NCI-H1694 (cell line): ENCODE data around the gene NBPF9.
"Not testable (repeated sequence)": the region's sequence is repeated elsewhere in the genome, so short reads cannot be mapped to it uniquely, and the experiment has no call there.

Source experiments
- DNase-seq: peaks from one replicate; lab custom pipeline; 2025; lab: John Stamatoyannopoulos, UW

The NBPF9 gene

GRCh38 chr1:149015522-149015921 is 87.8 kb downstream of the NBPF9 start:
- DNase-seq: not testable (repeated sequence)

- DNase-seq: not testable (repeated sequence)
Observed at GRCh38 chr1:149013513-149013912, 89.8 kb downstream of the NBPF9 start.

GRCh38 chr1:149012599-149012998 is 90.8 kb downstream of the NBPF9 start:
- DNase-seq: not testable (repeated sequence)

GRCh38 chr1:149009761-149010160 is 93.6 kb downstream of the NBPF9 start:
- not testable (repeated sequence) for DNase-seq

GRCh38 chr1:149008769-149009168 is 94.6 kb downstream of the NBPF9 start:
- not testable (repeated sequence) for DNase-seq

- DNase-seq: not testable (repeated sequence)
Observed at GRCh38 chr1:149008326-149008725, 95.0 kb downstream of the NBPF9 start.
